Thyroid gland (tissue), 4 donors: ENCODE results near the gene SHISAL1.

ENCODE experiments used
- POLR2A ChIP-seq, 2 donors: fragments of 450-650 bp; IDR thresholded peaks; one replicate each; pipeline ENCODE4 v1.6.1; 2017; ENCODE audit warnings: antibody characterized with exemption in 2 of 2, mild to moderate bottlenecking in 2 of 2, moderate library complexity in 1 of 2
- TF ChIP-seq, protein P1 (sequence below), 6 experiments: fragments of 200-600 bp in 3 of 6; fragments of 450-650 bp in 3 of 6; sonication (generic) in 3 of 6; IDR thresholded peaks; one replicate each; pipeline ENCODE4 v1.5.1; 2016 to 2019; ENCODE audit warnings: antibody characterized with exemption in 6 of 6, mild to moderate bottlenecking in 2 of 6, inconsistent platforms in 1 of 6, moderate library complexity in 1 of 6

DNA sequence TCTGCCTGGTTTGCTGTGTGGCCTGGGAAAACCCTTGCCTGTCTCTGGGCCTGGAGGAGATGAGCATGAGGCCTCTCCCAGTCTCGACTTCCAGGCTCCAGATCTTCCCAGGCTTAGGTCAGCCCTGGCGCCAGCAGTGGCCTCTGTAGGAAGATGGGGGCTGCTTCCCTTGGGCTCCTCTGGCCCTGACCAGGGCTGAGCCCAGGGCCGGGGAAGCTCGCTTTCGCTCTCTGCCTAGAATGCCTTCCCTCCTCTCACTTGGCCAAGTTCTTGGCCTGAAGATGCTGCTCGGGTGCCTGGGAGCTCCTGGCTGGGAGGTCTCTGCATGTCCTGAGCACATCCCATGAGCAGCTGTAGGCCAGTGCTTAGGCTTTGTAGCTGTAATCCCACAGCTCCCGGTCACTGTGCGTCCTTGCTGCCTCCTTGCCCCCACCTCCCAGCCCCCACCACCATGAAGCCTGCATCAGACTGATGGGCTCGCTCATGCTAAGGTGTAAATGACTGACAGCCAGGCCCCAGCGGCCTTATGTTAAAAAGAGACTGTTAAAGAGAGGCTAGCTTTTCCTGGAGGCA is 25.5 kb downstream of the SHISAL1 start:
- TF ChIP-seq POLR2A (IDR thresholded peaks at IDR 0.05) = no peak
- TF ChIP-seq, protein P1, sequence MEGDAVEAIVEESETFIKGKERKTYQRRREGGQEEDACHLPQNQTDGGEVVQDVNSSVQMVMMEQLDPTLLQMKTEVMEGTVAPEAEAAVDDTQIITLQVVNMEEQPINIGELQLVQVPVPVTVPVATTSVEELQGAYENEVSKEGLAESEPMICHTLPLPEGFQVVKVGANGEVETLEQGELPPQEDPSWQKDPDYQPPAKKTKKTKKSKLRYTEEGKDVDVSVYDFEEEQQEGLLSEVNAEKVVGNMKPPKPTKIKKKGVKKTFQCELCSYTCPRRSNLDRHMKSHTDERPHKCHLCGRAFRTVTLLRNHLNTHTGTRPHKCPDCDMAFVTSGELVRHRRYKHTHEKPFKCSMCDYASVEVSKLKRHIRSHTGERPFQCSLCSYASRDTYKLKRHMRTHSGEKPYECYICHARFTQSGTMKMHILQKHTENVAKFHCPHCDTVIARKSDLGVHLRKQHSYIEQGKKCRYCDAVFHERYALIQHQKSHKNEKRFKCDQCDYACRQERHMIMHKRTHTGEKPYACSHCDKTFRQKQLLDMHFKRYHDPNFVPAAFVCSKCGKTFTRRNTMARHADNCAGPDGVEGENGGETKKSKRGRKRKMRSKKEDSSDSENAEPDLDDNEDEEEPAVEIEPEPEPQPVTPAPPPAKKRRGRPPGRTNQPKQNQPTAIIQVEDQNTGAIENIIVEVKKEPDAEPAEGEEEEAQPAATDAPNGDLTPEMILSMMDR (IDR thresholded peaks at IDR 0.05) = no peak
